IPS DF 6.9 (cell line): ENCODE results near the gene SCRN2.

Experiments
- DNase-seq: peaks from one replicate; pipeline ENCODE4 v3.0.0-alpha.2; 2013; ENCODE audit warnings: low read depth, low spot score
- H3K27ac ChIP-seq: one replicate; pipeline ENCODE4 v1.5.1; 2013; ENCODE audit warnings: low read length, control low read depth
- H3K27me3 ChIP-seq: 2 replicates; pipeline ENCODE4 v1.6.1; 2013; ENCODE audit warnings: mild to moderate bottlenecking, low read length; ENCODE audit not compliant: control insufficient read depth, insufficient read depth
- H3K36me3 ChIP-seq: 2 replicates; pipeline ENCODE4 v1.6.1; 2013; ENCODE audit warnings: low read length; ENCODE audit not compliant: control insufficient read depth, insufficient read depth
- H3K4me1 ChIP-seq: 2 replicates; pipeline ENCODE4 v1.6.1; 2013; ENCODE audit warnings: low read length; ENCODE audit not compliant: control insufficient read depth, insufficient read depth
- H3K4me3 ChIP-seq: 2 replicates; pipeline ENCODE4 v1.5.1; 2013; ENCODE audit warnings: mild to moderate bottlenecking, low read length
- H3K9me3 ChIP-seq: 2 replicates; pipeline ENCODE4 v1.6.1; 2013; ENCODE audit warnings: low read length, inconsistent platforms; ENCODE audit not compliant: control insufficient read depth, insufficient read depth
- WGBS: extraction: QIAGEN DNeasy Blood & Tissue Kit; methylation state at CpG from one replicate; pipeline ENCODE4 v1.1.7; 2013; ENCODE audit warnings: mixed read lengths, missing lambda C conversion rate; ENCODE audit not compliant: insufficient read length, insufficient coverage; 5-methylcytosine and 5-hydroxymethylcytosine counted together

Gene SCRN2

DNA sequence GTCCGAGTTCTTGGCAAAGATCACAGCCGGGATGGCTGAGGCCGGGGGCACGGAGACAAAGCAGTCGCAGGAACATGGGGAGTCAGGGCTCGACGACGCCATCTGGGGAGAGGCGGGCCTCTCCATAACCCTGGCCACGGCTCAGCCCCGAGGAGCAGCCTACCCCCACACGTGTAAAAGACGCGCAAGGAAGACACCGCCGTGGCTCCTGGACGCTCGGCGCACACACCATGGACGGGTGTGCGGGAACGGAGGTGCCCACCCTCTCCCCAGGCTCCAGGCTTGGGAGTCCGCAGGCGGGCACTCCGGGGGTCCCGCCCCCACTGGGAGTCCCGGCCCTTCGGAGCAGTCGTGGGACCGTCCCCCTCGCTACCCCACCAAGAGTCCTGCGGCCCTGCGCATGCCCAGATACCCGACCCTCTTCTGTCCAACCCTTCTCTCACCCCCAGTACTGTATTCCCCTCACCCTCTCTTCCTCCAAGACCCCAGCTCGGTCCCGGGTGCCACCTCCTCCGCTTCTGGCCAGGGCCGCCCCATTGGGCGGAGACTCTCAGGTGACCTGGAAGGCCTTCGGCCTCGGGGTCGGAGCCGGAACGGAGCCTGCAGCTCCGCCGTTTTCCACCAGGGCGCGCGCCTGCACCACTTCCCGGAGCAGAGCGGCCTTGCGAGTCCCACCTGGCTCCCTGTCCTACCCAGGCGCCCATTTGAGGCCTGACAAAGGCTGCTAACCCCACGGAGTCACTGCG lies at the start of gene SCRN2:
TSS of gene SCRN2 (minus strand) at position 532 of the 746 bp plus-strand sequence. CDS start at position 102, 430 bp downstream.
- peak; percentile 88 for DNase-seq
- peaks cover 3% of the 10 kb centered on the region for H3K27me3 ChIP-seq
- WGBS: no CpG with 5 or more reads among the region's 55 CpGs
- peaks cover 9% of the 10 kb centered on the region for H3K4me1 ChIP-seq
- no peak within 1 kb of the TSS for H3K27ac ChIP-seq
- peaks cover 10% of the 10 kb centered on the region for H3K36me3 ChIP-seq
- H3K4me3 ChIP-seq: peak within 1 kb of the TSS; percentile 53
- no peaks in the 10 kb centered on the region for H3K9me3 ChIP-seq

DNA sequence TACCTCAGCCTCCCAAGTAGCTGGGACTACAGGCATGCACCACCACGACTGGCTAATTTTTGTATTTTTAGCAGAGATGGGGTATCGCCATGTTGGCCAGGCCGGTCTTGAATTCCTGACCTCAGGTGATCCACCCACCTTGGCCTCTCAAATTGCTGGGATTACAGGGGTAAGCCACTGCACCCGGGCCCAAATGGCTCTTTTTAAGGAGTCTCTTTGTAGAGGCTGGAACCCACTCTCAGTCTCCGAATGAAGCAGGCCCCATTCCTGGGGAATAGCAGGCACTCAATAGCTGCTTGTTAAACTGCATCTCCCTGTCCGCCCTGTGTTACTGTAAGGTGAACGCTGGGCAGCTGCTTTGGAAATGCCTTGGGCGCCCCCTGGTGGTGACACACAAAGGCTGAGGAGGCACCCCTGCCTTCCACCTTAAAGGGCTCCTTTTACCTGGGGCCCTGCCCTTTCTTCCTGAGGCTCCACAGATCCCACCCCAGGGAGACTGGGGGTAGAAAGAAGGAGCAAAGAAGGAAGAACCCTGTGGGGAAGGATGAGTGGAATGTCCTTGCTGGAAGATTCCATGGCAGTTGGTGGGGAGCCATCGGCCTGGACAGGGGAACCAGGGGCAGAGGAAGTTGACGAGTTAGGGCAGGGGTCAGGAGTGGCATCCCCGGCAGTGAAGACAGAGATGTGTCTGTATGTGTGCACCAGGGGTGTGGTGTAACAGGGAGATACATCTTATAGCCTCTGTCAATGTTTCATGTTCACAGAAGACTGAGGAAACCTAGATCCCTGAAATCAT lies 48.9 kb upstream of the SCRN2 start:
- no peak overlapping the region for H3K4me3 ChIP-seq
- peak; percentile 74 for DNase-seq
- no peaks in the 10 kb centered on the region for H3K9me3 ChIP-seq
- H3K36me3 ChIP-seq: no peaks in the 10 kb centered on the region
- no peaks in the 10 kb centered on the region for H3K27me3 ChIP-seq
- WGBS: no CpG with 5 or more reads among the region's 11 CpGs
- H3K4me1 ChIP-seq: peaks cover 5% of the 10 kb centered on the region; the same call in 1 of the 2 replicates
- no peak overlapping the region for H3K27ac ChIP-seq

DNA sequence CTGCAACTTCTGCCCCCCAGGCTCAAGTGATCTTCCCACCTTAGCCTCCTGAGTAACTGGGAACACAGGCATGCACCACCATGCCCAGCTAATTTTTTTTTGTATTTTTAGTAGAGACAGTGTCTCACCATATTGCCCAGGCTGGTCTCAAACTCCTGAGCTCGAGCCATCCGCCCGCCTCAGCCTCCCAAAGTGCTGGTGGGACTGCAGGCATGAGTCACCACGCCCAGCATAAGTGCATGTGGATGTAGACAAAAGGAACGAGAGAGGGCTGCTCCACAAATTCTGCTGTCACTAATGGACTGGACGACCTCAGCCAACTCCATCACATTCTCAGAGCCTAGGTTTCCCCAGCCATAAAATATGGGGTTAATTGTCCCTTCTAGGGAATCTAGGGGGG lies 47.2 kb upstream of the SCRN2 start:
- DNase-seq: no peak
- Histone ChIP-seq H3K27ac (no peak overlapping the region), H3K4me3 (no peak overlapping the region), H3K36me3 (no peaks in the 10 kb centered on the region), H3K9me3 (no peaks in the 10 kb centered on the region), H3K4me1 (peaks cover 5% of the 10 kb centered on the region; the same call in 1 of the 2 replicates), H3K27me3 (no peaks in the 10 kb centered on the region)
- no CpG with 5 or more reads among the region's 6 CpGs for WGBS

DNA sequence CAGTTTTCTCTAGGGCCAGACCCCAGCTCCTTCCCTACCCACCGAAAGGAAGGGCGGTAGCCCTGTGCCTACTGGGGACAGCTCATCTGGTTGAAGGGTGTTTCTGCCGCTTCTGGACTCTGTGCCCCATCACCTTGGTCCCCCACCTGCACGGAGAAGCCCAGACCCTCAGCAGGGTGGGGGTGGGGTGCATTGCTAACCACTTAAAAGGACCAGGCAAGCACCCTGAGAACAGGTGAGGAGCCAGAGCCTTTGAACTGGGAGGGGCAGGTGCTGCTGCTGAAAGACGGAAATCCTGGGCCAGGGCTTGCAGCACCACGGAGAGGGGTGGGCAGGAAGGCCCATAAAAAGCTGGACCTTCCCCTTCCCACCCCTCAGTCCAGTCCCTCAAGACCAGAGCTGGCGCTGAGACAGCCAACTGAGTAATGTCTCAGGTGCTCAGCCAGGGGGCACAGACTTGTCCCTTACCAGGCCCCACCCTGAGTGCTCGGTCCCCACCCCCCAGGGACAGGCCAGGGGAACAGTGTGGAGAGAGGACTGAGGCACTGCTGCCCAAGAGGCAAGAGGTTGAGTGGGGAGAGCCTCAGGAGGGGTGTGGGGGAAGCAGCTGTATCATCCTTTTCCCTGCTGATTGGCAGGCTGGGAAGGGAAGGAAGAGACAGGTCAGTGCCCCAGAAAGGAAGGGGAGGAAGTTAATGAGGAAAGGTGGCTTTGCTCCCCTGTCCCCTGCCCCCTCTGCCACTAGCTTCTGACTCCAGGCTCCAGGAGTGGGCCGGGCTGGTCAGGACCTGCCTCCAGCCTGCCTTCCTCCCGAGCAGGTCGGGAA lies 44.0 kb upstream of the SCRN2 start:
- Histone ChIP-seq H3K27ac (no peak overlapping the region), H3K27me3 (no peaks in the 10 kb centered on the region), H3K4me3 (no peak overlapping the region), H3K36me3 (no peaks in the 10 kb centered on the region), H3K4me1 (peaks cover 5% of the 10 kb centered on the region; the same call in 1 of the 2 replicates), H3K9me3 (no peaks in the 10 kb centered on the region)
- WGBS: no CpG with 5 or more reads among the region's 11 CpGs
- no peak for DNase-seq

DNA sequence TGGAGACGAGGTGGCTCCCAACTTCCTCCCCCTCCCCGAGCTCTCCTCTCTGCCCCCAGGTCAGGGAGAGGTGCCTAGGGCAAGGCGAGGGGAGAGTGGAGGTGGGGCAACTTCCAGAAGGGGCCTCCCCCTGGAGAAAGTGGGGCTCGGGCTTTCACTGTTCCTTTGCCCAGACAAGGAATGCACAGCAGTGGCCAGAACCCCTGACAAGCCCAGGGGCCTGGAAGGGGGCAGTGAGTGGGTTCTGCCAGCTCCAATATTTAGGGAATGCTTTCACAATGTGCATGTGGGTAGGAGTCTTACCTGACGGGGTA lies 43.3 kb upstream of the SCRN2 start:
- Histone ChIP-seq H3K9me3 (no peaks in the 10 kb centered on the region), H3K27ac (no peak overlapping the region), H3K27me3 (no peaks in the 10 kb centered on the region), H3K4me1 (peaks cover 5% of the 10 kb centered on the region; the same call in 1 of the 2 replicates), H3K4me3 (no peak overlapping the region), H3K36me3 (no peaks in the 10 kb centered on the region)
- no CpG with 5 or more reads among the region's 5 CpGs for WGBS
- DNase-seq: no peak

DNA sequence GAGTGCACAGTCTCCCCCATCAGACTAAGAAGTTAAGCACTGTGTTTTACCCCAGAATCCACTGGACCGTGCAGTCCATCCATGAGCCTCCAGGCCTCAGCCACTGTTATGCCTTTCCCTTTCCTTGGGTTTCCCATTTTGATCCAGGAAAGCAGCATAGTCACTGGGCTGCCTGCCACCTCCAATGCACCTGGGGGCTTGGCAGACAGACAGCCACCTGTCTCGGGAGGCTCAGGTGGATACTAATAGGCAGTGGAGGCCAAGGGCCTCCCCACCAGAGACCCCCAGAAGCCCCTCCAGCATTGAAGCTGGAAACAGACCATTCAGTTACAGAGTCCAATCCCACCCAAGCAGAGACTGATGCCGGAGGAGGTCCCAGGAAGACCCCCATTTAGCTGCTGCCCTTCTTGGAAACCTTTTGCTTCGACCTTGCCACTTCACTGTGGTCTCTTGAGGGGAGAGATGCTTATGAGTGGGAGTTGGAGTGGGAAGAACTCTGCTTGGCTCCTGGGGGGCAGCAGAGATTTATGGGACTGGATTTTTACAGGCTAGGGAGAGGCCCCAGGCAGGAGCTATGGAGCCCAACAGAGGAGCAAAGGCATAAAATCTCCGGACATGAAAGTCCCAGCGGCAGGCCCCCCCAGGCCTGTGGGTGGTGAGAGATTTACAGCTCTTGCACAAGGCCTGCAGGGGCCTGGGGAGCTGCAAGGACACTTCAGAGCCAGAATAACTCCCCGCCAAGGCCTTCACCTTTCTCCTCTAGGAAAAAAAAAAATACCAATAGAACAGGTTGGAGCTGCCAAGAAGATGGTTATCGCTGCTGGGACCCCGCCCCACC lies 42.7 kb upstream of the SCRN2 start:
- WGBS: no CpG with 5 or more reads among the region's 9 CpGs
- Histone ChIP-seq H3K4me1 (peaks cover 5% of the 10 kb centered on the region; the same call in 1 of the 2 replicates), H3K36me3 (no peaks in the 10 kb centered on the region), H3K4me3 (no peak overlapping the region), H3K27me3 (no peaks in the 10 kb centered on the region), H3K27ac (no peak overlapping the region), H3K9me3 (no peaks in the 10 kb centered on the region)
- no peak for DNase-seq

DNA sequence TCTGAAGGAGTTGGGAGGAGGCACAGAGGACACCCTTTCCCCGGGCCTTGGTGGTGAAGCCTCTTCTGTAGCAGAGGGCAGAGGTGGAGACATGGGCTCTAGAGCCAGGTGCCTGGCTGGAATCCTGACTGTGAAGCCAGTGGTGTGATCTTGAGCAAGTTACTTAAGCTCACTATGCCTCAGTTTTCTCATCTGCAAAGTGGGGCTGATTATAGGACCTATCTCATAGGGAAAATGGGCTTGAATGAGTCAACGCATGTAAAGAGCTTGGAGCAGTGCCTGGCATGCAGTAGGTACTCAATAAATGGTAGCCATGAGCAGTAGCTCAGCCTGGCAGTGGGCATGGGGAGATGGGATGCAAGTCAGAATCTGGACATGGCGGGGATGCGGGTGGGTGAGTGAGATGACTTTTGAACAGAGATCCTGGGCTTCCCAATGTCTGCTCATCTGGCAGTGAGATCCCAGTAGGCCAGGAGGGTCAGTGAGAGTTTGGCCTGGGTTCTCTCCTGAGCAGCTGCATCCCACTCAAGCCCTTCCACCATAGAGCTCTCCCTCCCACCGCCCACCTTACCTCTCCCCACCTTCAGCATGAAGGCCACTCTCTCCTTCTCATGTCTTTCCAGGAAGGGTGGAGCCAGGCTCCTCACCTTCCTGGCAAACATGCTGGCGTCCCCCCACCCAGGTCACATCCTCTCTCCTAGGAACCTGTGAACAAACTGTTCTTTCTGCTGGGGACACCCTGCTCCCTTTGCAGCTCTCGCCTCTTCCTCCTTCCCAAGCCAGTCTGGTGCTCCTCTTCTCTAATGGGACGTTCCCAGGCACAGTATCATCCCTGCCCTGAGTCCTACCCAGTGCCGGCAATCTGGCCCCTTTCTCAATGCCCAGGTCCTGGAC lies 41.9 kb upstream of the SCRN2 start:
- Histone ChIP-seq H3K4me1 (peaks cover 8% of the 10 kb centered on the region; the same call in 1 of the 2 replicates), H3K9me3 (no peaks in the 10 kb centered on the region), H3K36me3 (no peaks in the 10 kb centered on the region), H3K27me3 (no peaks in the 10 kb centered on the region), H3K4me3 (no peak overlapping the region), H3K27ac (no peak overlapping the region)
- no CpG with 5 or more reads among the region's 9 CpGs for WGBS
- no peak for DNase-seq

DNA sequence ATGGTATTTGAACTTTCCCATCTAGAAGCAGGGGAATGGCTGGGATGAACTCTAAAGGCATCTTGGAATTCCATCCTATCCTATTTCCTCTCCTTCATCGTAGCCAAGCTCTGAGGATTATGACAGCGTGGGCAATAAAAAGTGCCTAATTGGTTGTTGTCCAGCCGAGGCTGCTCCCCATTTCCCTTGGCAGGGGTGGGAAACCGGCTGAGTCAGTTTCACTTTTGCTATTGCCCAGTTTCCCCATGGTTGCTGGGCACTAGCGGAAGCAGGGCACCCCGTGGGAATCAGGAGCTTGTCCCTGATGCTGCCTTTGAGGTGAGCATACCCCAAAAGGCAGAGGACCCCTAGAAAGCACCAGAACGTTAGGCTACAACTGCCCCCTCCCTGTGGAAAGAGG lies 41.2 kb upstream of the SCRN2 start:
- H3K4me1 ChIP-seq: peaks cover 8% of the 10 kb centered on the region; the same call in 1 of the 2 replicates
- DNase-seq: no peak
- H3K9me3 ChIP-seq: no peaks in the 10 kb centered on the region
- no CpG with 5 or more reads among the region's 7 CpGs for WGBS
- no peak overlapping the region for H3K4me3 ChIP-seq
- H3K27me3 ChIP-seq: no peaks in the 10 kb centered on the region
- H3K36me3 ChIP-seq: no peaks in the 10 kb centered on the region
- no peak overlapping the region for H3K27ac ChIP-seq

DNA sequence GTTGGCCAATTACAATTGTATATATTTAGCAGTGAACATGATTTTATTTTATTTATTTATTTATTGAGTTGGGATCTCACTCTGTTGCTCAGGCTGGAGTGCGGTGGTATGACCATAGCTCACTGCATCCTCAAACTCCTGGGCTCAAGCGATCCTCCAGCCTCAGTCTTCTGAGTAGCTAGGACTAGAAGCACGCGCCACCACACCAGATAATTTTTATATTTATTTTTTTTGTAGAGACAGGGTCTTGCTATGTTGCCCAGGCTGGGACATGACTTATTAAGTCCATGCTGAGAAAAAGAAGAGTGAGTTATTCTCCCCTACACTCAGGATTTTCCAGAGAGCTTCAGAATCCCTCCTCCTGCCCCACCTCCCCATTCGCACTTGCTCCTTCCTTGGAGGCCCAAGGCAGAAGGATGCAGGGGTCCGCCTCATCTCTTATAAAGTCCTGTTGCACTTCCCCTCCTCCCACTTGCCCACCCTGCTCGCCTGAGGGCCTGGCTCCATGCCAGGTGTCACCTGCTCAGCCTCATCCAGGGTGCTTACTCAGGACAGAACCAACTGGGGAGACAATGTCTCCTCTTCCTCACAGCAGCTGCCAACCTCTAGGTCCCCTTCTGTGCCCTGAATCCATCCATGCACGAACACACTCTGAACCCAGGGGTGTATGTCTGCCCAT lies 38.8 kb upstream of the SCRN2 start:
- no peaks in the 10 kb centered on the region for H3K9me3 ChIP-seq
- no peaks in the 10 kb centered on the region for H3K36me3 ChIP-seq
- H3K4me1 ChIP-seq: peaks cover 6% of the 10 kb centered on the region; the same call in 1 of the 2 replicates
- no peaks in the 10 kb centered on the region for H3K27me3 ChIP-seq
- no peak overlapping the region for H3K4me3 ChIP-seq
- no peak for DNase-seq
- H3K27ac ChIP-seq: no peak overlapping the region
- WGBS: no CpG with 5 or more reads among the region's 8 CpGs
